ENCODE data around the gene CDC14A.

- no peak for TF ChIP-seq GATA3 (IDR thresholded peaks at IDR 0.05; ENCODE audit: low read depth, low read length)
- no peak for TF ChIP-seq GATA2 (IDR thresholded peaks at IDR 0.05; ENCODE audit: low read depth, low read length)
These were observed 39.4 kb downstream of the CDC14A start for GRCh38 chr1:100391675-100392074.

Measured in SH-SY5Y (cell line).